ENCODE measurements around the gene KCNIP4. TPM values are rescaled to one million over a fixed set of nuclear protein-coding genes. Genes with fewer than 3 reads are reported as not detected.

Gene KCNIP4
- total RNA-seq, 2 donors from 2014 or later: 1.2 TPM; not detected in 1

DNA sequence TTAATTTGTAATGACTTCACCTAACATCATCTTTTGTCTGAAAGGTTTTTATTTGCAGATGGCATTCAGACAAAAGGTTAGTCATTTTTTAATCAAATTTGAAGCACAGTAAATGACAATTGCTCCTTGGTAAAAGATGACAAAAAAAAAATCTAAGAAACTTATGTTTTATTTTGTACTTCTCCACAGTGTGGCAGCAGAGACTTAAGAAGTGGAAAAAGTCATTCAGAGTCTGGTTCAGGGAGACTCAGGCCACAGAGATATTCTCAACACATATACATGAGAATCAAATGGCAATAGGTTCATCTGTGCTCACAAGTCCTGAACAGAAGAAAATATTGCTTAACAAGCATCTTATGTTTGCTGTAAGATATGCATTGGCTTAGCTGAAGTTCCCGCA is 436.2 kb downstream of the KCNIP4 start:
- WGBS: 86% methylated on average over 1 of the region's 1 CpG
- DNase-seq (ENCODE audit: low spot score): peak; percentile 4
- Histone ChIP-seq H3K27ac (no peak overlapping the region), H3K27me3 (replicated peaks; ENCODE audit: insufficient read depth) (no peaks in the 10 kb centered on the region), H3K4me1 (replicated peaks) (no peaks in the 10 kb centered on the region), H3K36me3 (no peaks in the 10 kb centered on the region), H3K9me3 (no peaks in the 10 kb centered on the region), H3K4me3 (no peak overlapping the region)
- intact Hi-C loops (cut with DNase I): loop anchor here (2.0 kb wide), 1 partner anchor 254 kb away; no protein-coding TSS in a partner anchor
- no peak for TF ChIP-seq POLR2A (IDR thresholded peaks at IDR 0.05)
- TF ChIP-seq, protein P1, sequence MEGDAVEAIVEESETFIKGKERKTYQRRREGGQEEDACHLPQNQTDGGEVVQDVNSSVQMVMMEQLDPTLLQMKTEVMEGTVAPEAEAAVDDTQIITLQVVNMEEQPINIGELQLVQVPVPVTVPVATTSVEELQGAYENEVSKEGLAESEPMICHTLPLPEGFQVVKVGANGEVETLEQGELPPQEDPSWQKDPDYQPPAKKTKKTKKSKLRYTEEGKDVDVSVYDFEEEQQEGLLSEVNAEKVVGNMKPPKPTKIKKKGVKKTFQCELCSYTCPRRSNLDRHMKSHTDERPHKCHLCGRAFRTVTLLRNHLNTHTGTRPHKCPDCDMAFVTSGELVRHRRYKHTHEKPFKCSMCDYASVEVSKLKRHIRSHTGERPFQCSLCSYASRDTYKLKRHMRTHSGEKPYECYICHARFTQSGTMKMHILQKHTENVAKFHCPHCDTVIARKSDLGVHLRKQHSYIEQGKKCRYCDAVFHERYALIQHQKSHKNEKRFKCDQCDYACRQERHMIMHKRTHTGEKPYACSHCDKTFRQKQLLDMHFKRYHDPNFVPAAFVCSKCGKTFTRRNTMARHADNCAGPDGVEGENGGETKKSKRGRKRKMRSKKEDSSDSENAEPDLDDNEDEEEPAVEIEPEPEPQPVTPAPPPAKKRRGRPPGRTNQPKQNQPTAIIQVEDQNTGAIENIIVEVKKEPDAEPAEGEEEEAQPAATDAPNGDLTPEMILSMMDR (IDR thresholded peaks at IDR 0.05): peak in 3 of 4 experiments; percentile 31 to 43 (median 36)

DNA sequence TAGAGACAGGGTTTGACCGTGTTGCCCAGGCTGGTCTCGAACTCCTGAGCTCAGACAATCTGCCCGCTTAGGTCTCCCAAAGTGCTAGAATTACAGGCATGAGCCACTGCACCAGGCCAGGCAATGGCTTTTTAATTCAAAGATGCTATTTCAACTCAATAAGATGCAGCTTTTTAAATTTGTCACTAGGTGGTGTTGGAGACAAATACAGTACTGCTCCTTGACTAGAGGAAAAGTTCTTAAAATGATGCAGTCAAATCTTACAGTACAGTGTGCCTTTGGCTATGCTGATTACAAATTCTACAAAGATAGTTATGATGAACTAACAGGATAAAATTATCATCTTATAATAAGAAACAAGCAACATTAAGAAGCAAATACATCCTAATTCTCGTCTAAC is 441.1 kb downstream of the KCNIP4 start:
- intact Hi-C loops (cut with DNase I): no loop called here

DNA sequence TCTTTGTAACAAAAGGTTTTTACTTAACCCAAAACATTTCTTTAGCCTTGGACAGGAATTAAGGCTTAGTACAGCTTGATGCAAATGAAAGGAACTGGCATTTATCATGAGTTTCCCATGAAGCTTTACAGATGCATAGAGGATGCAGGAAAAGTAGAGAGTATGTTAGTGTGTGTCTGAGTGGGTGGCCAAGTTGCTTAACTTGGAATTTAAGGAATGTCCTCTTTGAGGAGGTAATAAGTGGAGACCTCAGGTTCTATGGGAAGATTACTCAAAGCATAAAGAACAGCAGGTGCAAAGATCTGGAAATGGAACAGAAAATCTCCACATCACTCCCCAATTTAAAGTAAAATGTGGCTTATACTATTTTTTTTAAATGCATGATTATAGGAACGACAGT is 457.9 kb downstream of the KCNIP4 start:
- Histone ChIP-seq H3K27me3 (replicated peaks; ENCODE audit: insufficient read depth) (no peaks in the 10 kb centered on the region), H3K36me3 (no peaks in the 10 kb centered on the region), H3K27ac (no peak overlapping the region), H3K9me3 (no peaks in the 10 kb centered on the region), H3K4me3 (no peak overlapping the region), H3K4me1 (replicated peaks) (no peaks in the 10 kb centered on the region)
- 80% methylated on average over 1 of the region's 1 CpG for WGBS
- no peak for TF ChIP-seq POLR2AphosphoS5 (IDR thresholded peaks at IDR 0.05)
- TF ChIP-seq, protein P1 (IDR thresholded peaks at IDR 0.05): no peak
- no peak for TF ChIP-seq POLR2A (IDR thresholded peaks at IDR 0.05)
- intact Hi-C loops (cut with DNase I): no loop called here
- DNase-seq (ENCODE audit: low spot score): no peak

More for the DNA sequence above, 441.1 kb downstream of the KCNIP4 start:
- no peaks in the 10 kb centered on the region for H3K4me1 ChIP-seq (replicated peaks)
- DNase-seq (ENCODE audit: low spot score): no peak
- TF ChIP-seq POLR2AphosphoS5 (IDR thresholded peaks at IDR 0.05) (no peak), POLR2A (IDR thresholded peaks at IDR 0.05) (no peak)
- TF ChIP-seq, protein P1 (IDR thresholded peaks at IDR 0.05): no peak
- WGBS: 88% methylated on average over 4 of the region's 4 CpGs
- H3K36me3 ChIP-seq: no peaks in the 10 kb centered on the region
- H3K27ac ChIP-seq: no peak overlapping the region
- no peak overlapping the region for H3K4me3 ChIP-seq
- H3K27me3 ChIP-seq (replicated peaks; ENCODE audit: insufficient read depth): no peaks in the 10 kb centered on the region
- H3K9me3 ChIP-seq: no peaks in the 10 kb centered on the region

GRCh38 chr4:21476757-21477156 is 471.8 kb downstream of the KCNIP4 start:
- DNase-seq (ENCODE audit: low spot score): no peak
- 26% methylated on average over 3 of the region's 3 CpGs for WGBS
- intact Hi-C loops (cut with DNase I): no loop called here

GRCh38 chr4:21474195-21474594 is 474.4 kb downstream of the KCNIP4 start:
- intact Hi-C loops (cut with DNase I): loop anchor here (5.0 kb wide), 1 partner anchor 702 kb away; no protein-coding TSS in a partner anchor
- WGBS: 83% methylated on average over 3 of the region's 3 CpGs
- no peak for DNase-seq (ENCODE audit: low spot score)
- H3K9me3 ChIP-seq: no peaks in the 10 kb centered on the region
- no peak overlapping the region for H3K4me3 ChIP-seq
- no peaks in the 10 kb centered on the region for H3K4me1 ChIP-seq (replicated peaks)
- no peaks in the 10 kb centered on the region for H3K36me3 ChIP-seq
- no peaks in the 10 kb centered on the region for H3K27me3 ChIP-seq (replicated peaks; ENCODE audit: insufficient read depth)
- TF ChIP-seq POLR2AphosphoS5 (IDR thresholded peaks at IDR 0.05): no peak
- TF ChIP-seq, protein P1 (IDR thresholded peaks at IDR 0.05): no peak
- no peak for TF ChIP-seq POLR2A (IDR thresholded peaks at IDR 0.05)
- H3K27ac ChIP-seq: no peak overlapping the region

More at GRCh38 chr4:21476757-21477156, 471.8 kb downstream of the KCNIP4 start:
- Histone ChIP-seq H3K4me1 (replicated peaks) (no peaks in the 10 kb centered on the region), H3K27me3 (replicated peaks; ENCODE audit: insufficient read depth) (no peaks in the 10 kb centered on the region), H3K4me3 (no peak overlapping the region), H3K9me3 (no peaks in the 10 kb centered on the region), H3K27ac (no peak overlapping the region), H3K36me3 (no peaks in the 10 kb centered on the region)
- TF ChIP-seq, protein P1 (IDR thresholded peaks at IDR 0.05): no peak
- TF ChIP-seq POLR2A (IDR thresholded peaks at IDR 0.05) (no peak), POLR2AphosphoS5 (IDR thresholded peaks at IDR 0.05) (no peak)
